ENCODE data around the gene POLD3.
"Not testable (repeated sequence)": the region's sequence is repeated elsewhere in the genome, so short reads cannot be mapped to it uniquely, and the experiment has no call there.

Gene POLD3

DNA sequence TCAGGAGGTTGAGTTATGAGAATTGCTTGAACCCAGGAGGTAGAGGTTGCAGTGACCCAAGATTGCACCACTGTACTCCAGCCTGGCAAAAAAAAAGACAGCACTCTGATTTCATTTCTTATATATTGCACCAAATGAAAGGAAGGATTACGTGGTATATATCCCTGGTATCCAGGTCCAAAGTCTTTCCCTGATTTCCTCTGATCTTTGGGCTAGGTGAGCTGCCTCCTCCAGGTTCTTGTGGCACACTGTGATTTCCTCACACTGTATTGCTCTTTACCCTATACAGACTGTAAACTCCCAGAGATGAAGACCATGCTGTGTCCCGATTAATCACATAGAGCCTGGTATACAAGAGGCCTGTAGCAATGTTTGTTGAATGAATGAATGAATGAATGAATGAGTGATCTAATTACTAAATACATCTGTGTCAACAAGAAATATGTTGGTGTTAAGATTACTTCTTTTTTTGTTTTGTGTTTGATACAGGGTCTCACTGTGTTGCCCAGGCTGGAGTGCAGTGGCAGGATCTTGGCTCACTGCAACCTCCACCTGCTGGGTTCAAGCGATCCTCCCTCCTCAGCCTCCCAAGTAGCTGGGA, 9.3 kb upstream of the POLD3 start:
- DNase-seq: no peak

DNA sequence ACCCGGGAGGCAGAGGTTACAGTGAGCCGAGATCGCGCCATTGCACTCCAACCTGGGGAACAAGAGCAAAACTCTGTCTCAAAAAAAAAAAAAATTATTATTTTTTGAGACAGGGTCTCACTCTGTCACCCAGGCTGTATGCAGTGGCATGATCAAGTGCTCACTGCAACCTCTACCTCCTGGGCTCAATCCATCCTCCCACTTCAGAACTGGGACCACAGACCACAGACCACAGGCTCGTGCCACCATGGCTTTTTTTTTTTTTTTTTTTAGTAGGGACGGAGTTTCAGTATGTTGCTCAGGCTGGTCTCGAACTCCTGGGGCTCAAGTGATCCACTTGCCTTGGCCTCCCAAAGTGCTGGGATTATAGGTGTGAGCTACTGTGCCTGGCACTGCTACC, 1.9 kb upstream of the POLD3 start:
- DNase-seq: not testable (repeated sequence)

GRCh38 chr11:74592063-74592440, 330 bp upstream of the POLD3 start:
- DNase-seq: no peak

DNA sequence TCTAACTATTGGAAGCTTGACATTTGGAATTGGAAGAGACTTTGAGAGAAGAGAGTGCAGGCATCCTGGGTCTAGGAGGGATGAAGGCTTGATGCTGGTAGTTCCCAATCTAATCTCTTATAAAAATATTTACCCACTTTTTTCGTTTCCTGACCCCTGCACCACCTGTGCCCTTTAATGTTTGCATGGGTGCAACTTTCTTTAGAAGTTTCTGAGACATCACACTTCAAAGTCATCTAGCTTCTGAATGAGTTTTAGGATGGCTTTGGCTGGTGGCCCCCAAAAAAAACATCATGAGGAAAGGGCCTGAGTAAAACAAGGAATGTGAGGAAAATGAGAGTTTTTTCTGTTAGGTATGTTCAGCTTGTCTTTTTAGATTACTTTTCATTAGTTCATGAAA, 1.1 kb downstream of the POLD3 start:
- peak; percentile 6 for DNase-seq

GRCh38 chr11:74602637-74603556, 10.5 kb downstream of the POLD3 start:
- no peak for DNase-seq

GRCh38 chr11:74603845-74604244, 11.5 kb downstream of the POLD3 start:
- DNase-seq: no peak

DNA sequence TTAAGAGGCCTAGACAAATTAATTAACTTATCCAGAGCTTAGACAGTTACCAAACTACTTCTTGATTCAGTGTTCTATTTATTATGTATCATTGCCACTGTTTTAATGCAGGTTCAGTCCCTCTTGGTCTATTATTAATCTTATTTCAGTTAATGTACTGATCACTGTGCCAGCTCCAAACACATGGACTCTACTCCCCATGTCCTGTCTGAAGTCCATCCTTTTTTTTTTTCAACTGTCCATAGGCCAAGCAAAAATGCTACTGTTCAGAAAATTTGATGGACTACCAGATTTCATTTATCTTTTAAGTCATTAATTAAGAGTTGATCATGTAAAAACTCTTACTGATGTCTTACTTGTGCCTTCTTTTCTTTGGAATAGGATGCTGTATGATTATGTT, 11.9 kb downstream of the POLD3 start:
- DNase-seq: no peak

- no peak for DNase-seq
Measured at GRCh38 chr11:74605403-74605802, 13.0 kb downstream of the POLD3 start.

GRCh38 chr11:74608431-74608830, 16.0 kb downstream of the POLD3 start:
- no peak for DNase-seq

DNA sequence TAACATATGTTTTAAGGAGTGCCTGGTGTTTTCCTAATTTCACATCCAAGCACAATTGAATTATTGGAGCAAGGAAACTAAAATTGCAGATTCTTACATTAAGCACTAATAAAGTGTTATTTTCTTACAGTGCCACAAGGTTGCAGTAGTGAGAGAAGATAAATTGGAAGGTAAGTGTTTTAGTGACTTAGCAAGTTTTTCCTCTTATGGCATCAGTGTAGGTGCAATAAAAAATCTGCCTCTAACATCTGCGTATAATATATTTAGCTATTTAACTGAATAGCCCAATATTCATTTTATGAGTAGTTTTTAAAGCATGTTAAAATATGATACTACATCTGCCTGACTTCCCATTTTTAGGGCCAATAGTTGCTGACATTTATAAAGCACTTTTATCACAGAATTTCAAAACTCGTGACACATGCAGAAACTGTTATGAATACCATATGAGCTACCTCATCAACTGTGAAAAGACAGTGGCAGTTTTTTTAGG, 19.0 kb downstream of the POLD3 start:
- peak; percentile 6 for DNase-seq

DNA sequence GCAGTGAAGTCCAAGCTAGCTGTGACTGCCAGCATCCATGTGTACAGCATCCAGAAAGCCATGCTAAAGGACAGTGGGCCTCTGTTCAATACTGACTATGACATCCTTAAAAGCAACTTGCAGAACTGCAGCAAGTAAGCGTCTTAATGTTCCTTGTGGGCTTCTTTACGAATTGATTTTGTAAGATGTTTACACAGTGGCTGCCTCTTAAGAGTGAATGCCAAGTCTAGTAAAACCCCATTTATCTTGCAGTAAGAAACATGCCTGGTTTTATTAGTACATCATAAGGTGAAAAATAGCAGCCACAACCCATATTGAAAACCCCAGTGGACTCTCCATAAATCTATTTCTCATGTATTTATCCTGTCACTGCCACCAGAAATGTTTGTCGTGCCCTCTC, 20.5 kb downstream of the POLD3 start:
- DNase-seq: no peak

DNA sequence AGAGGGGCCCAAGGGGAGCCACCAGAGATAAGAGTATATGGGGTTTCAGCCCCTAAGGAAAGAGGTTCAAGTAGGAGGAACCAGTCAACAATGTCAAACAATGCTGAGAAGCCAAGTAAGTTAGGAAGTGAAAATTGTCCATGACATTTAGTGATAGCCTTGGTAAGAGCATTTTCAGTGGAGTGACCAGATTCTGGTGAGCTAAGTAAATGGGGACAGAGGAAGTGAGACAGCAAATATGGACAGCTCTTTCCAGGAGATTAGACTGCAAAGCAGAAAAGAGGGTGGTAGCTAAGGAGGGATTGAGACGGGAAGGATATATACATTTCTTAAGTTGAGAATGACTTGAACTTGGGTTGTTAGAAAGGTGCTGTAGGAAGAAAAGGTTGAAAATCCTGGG, 22.9 kb downstream of the POLD3 start:
- no peak for DNase-seq

DNA sequence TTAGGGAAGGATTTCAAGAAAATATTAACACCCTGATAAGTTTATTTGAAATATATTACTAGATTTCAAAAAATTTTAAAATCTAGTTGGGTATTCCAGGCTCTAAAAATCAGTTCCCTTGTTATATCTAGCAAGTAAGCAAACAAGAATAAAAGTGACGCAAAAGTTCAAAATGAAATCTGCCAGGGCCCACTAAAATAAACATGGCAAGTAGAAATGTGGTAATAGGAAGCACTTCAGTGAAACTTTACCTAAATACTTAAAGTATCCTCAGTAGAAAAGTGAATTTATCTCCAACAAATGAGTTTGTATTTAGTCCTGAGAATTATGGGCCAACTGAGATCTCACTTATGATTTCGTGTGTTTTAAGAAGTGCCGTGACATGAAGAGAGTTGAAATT, 23.6 kb downstream of the POLD3 start:
- no peak for DNase-seq

GRCh38 chr11:74620531-74620930, 28.1 kb downstream of the POLD3 start:
- DNase-seq: no peak

DNA sequence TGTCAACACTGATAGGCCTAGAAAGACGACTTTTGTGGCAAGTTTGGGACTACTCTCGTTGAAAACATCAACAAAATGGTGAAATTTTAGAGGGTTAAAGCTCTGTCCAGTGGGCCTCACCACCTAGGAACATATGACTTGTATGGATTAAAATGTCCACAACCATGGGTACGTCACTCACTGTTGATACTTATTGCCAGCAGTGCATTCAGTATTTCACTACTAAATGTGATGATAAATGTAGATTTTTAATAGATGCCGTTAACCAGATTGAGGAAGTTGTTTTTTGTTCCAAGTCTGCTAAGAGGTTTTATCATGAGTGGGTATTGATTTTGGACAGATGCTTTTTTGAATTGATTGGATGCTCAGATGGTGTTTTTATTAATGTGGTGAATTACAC, 33.7 kb downstream of the POLD3 start:
- no peak for DNase-seq

GRCh38 chr11:74626604-74627003, 34.2 kb downstream of the POLD3 start:
- DNase-seq: no peak

DNA sequence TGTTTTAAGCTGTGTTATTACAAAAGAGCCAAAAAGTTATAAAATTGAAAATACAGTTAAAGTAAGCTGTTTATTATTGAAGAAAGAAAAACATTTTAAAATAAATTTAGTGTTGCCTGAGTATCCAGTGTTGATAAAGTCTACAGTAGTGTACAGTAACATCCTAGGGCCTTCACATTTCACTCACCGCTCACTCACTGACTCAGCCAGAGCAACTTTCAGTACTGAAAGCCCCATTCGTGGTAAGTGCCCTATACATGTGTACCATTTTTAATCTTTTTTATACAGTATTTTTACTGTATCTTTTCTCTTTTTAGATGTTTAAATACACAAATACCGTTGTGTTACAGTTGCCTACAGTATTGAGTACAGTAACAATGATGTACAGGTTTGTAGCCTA, 35.0 kb downstream of the POLD3 start:
- DNase-seq: no peak

DNA sequence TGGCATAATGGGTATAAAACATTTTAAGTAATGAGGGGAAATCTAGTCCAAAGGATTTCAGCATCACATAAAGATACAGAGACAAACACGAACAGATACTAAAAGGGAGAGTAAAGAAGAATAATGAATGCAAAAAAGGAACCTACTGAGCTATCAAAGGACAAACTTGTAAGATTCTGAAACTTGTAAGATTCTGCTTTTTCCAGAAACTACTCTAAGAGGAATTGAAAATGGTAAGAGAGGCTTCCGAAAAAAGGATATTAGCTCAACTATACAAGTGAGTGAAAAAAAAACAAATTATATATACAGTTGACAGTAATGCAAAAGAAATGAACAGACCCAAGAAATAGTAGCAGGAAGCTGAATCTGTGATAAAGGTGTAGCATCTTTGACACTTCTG, 37.7 kb downstream of the POLD3 start:
- no peak for DNase-seq

- no peak for DNase-seq
Measured at GRCh38 chr11:74633406-74634393, 41.3 kb downstream of the POLD3 start.

- DNase-seq: no peak
Measured at GRCh38 chr11:74634537-74634936, 42.2 kb downstream of the POLD3 start.

DNA sequence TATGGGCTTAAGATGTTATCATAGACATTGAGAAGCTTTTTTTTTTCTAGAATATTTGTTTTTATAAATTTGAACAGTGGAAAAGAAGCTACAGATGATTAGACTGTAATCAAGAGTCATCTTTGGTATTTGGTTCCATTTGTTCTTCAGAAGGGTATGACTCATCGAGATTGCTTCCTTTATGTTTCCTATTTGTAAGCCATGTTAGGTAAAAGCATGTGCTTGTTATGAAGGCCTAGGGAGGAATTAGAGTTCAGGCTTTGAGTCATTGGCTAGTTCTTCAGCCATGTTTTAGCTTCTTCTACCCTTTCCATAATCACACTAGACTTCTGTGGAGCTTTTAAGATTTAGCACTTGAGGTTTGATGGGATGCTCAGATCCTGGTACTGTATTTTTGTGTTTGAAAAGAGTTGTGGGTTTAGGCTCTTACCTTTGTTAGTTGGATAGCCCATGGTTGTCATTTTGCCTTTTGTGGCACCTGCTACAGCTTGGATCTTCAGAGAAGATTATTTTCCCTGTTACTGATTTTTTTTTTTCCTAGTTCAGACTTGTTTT, 44.3 kb downstream of the POLD3 start:
- no peak for DNase-seq

- no peak for DNase-seq
Measured at GRCh38 chr11:74637700-74638099, 45.3 kb downstream of the POLD3 start.

DNA sequence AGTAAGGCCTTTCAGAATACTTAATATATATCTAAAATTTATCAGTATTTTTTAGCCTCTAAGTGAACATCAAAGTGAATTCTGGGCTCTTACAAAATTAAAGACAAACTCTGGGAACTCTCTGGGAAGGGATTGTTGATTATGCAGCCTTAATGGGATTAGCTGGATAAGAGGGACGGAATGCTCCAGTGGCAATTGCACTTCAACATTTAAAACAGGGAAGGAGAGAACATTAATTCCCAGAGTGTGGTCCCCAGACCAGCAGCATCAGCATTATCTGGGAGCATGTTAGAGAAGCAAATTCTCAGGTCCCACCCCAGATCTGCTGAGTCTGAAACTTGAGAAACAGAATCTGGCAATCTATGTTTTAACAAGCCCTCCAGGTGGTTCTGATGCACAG, 46.5 kb downstream of the POLD3 start:
- DNase-seq: no peak

All from CD4-positive, alpha-beta T cell treated with Interleukin-10 for 1 hour (primary cell).